IMR-90 (cell line): Measurements from ENCODE around the gene PLEKHB2.
A peak's percentile ranks its signal among the peaks of the same experiment; 100 is the strongest.

Experiments
- MXI1 ChIP-seq: IDR thresholded peaks from 2 replicates; pipeline ENCODE4 v1.6.1; 2012; ENCODE audit warnings: low read depth, mild to moderate bottlenecking, low read length, moderate library complexity, borderline replicate concordance
- POLR2A ChIP-seq: IDR thresholded peaks from 2 replicates; pipeline ENCODE4 v1.6.1; 2012; ENCODE audit warnings: mild to moderate bottlenecking, low read depth, low read length
- RAD21 ChIP-seq: IDR thresholded peaks from 2 replicates; pipeline ENCODE4 v1.6.1; 2012; ENCODE audit warnings: low read length, improper control_type of control experiment
- SMC3 ChIP-seq: fragments of 150-350 bp; IDR thresholded peaks from 2 replicates; pipeline ENCODE4 v1.6.1; 2016; ENCODE audit warnings: low read depth, mild to moderate bottlenecking, antibody characterized with exemption, low read length, moderate library complexity
- TF ChIP-seq, protein P1 (sequence below): conservative IDR thresholded peaks from 2 replicates; pipeline ENCODE4 v1.5.1; 2012; ENCODE audit warnings: mild to moderate bottlenecking, low read depth, low read length, improper control_type of control experiment

DNA sequence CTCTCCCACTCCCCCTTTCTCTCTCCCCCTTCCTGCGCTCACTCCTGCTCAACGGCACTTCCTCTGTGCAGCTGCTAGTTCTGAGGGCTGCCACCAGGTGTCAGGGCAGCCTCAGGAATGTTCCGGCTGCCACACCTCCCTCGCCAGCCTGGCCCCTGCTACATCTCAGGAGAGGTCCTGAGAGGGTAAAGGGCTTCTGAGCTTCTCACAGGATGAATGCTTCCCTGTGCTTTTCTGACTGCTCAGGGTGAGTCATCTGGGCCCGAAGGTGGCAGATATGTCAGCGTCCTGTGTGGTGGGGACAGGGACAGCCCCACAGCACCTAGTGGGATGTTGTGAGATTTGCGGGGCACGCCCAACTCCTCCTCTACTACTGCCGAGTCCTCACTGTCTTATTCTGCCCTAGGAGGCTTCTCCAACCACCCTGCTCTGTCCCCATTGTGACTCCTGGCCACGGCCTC, 49.0 kb downstream of the PLEKHB2 start:
- peak; percentile 86 for TF ChIP-seq RAD21
- TF ChIP-seq, protein P1, sequence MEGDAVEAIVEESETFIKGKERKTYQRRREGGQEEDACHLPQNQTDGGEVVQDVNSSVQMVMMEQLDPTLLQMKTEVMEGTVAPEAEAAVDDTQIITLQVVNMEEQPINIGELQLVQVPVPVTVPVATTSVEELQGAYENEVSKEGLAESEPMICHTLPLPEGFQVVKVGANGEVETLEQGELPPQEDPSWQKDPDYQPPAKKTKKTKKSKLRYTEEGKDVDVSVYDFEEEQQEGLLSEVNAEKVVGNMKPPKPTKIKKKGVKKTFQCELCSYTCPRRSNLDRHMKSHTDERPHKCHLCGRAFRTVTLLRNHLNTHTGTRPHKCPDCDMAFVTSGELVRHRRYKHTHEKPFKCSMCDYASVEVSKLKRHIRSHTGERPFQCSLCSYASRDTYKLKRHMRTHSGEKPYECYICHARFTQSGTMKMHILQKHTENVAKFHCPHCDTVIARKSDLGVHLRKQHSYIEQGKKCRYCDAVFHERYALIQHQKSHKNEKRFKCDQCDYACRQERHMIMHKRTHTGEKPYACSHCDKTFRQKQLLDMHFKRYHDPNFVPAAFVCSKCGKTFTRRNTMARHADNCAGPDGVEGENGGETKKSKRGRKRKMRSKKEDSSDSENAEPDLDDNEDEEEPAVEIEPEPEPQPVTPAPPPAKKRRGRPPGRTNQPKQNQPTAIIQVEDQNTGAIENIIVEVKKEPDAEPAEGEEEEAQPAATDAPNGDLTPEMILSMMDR = peak; percentile 86
- TF ChIP-seq POLR2A = no peak
- peak; percentile 64 for TF ChIP-seq SMC3
- no peak for TF ChIP-seq MXI1
